GM13976 (cell line): ENCODE measurements around the gene GIMD1.

ENCODE experiments used
- DNase-seq: peaks from one replicate; pipeline ENCODE4 v3.0.0; 2012; ENCODE audit warnings: low spot score
- in situ Hi-C: fragments of 300-500 bp; cut with MboI; formaldehyde crosslinking; loops from one replicate; pipeline ENCODE4 v1.12.0; 2022; ENCODE audit warnings: low sequenced_read_pairs, mixed read lengths, inconsistent platforms; ENCODE audit not compliant: unreplicated experiment
- TF ChIP-seq, protein P1 (sequence below): IDR thresholded peaks from 2 replicates; pipeline ENCODE4 v1.5.1; 2012; ENCODE audit warnings: borderline replicate concordance, mild to moderate bottlenecking; ENCODE audit not compliant: insufficient read depth; ENCODE audit errors: extremely low read depth, missing control alignments, control extremely low read depth

Gene GIMD1

DNA sequence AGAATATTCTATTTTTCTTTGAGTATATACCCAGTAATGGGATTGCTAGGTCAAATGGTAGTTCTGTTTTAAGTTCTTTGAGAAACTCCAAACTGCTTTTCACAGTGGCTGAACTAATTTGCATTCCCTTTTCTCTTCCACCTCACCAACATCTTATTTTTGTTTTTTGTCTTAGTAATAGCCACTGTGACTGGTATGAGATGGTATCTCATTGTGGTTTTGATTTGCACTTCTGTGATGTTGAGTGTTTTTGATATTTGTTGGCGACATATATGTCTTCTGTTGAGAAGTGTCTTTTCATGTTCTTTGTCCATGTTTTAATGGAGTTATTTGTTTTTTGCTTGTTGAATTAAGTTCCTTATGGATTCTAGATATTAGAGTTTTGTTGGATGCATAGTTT lies 27.8 kb downstream of the GIMD1 start:
- no peak for DNase-seq
- TF ChIP-seq, protein P1, sequence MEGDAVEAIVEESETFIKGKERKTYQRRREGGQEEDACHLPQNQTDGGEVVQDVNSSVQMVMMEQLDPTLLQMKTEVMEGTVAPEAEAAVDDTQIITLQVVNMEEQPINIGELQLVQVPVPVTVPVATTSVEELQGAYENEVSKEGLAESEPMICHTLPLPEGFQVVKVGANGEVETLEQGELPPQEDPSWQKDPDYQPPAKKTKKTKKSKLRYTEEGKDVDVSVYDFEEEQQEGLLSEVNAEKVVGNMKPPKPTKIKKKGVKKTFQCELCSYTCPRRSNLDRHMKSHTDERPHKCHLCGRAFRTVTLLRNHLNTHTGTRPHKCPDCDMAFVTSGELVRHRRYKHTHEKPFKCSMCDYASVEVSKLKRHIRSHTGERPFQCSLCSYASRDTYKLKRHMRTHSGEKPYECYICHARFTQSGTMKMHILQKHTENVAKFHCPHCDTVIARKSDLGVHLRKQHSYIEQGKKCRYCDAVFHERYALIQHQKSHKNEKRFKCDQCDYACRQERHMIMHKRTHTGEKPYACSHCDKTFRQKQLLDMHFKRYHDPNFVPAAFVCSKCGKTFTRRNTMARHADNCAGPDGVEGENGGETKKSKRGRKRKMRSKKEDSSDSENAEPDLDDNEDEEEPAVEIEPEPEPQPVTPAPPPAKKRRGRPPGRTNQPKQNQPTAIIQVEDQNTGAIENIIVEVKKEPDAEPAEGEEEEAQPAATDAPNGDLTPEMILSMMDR: no peak
- in situ Hi-C loops: no loop called here

DNA sequence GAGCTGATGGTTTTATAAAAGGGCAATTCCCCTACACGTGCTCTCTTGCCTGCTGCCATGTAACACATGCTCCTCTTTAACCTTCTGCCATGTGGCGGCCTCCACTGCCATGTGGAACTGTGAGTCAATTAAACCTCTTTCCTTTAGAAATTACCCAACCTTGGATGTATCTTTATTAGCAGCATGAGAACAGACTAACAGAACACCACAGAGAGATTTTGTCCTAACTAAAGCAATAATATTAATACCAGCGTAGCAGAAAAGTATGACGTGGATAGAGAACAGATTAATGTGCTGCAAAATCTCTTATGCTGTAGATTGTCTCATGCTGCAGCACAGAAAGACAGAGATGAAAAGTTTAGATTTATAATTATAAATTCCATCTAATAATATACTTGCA lies 29.1 kb downstream of the GIMD1 start:
- TF ChIP-seq, protein P1: no peak
- in situ Hi-C loops: no loop called here
- DNase-seq: no peak

DNA sequence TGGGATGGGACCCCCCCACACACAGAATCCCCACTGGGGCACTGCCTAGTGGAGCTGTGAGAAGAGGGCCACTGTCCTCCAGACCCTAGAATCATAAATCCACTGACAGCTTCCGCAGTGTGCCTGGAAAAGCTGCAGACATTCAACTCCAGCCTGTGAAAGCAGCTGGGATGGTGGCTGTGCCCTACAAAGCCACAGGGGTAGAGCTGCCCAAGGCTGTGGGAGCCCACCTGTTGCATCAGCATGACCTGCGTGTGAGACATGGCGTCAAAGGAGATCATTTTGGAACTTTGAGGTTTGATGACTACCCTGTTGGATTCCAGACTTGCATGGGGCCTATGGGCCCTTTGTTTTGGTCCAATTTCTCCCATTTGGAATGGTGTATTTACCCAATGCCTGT lies 29.9 kb downstream of the GIMD1 start:
- TF ChIP-seq, protein P1: no peak
- in situ Hi-C loops: no loop called here
- DNase-seq: no peak

DNA sequence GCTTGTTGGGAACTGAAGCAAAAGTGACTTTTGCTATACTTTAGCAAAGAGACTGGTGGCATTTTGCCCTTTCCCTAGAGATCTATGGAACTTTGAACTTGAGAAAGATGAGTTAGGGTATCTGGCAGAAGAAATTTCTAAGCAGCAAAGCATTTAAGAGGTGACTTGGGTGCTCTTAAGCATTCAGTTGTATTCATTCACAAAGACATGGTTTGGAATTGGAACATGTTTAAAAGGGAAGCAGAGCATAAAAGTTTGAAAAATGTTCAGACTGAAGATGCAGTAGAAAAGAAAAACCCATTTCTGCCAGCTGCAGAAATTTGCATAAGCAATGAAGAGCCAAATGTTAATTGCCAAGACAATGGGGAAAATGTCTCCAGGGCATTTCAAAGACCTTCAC lies 30.7 kb downstream of the GIMD1 start:
- DNase-seq: no peak
- in situ Hi-C loops: no loop called here
- TF ChIP-seq, protein P1: no peak

DNA sequence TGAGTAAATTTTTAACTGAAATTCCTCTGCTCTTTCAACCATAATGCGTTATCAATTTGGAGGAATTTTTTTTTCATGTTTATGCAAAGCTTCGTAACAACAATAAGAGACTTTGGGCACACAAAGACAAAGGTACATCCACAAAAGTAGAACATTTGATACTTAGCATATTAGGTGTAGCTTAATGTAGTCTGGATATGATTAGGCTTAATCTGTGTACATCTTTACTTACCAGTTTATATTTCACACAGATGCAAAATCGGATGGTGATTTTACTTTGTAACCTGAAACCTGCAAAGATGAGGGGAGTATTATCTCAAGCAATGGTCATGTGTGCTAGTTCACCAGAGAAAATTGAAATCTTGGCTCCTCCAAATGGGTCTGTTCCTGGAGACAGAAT lies 32.0 kb downstream of the GIMD1 start:
- in situ Hi-C loops: no loop called here
- no peak for DNase-seq
- TF ChIP-seq, protein P1: no peak

DNA sequence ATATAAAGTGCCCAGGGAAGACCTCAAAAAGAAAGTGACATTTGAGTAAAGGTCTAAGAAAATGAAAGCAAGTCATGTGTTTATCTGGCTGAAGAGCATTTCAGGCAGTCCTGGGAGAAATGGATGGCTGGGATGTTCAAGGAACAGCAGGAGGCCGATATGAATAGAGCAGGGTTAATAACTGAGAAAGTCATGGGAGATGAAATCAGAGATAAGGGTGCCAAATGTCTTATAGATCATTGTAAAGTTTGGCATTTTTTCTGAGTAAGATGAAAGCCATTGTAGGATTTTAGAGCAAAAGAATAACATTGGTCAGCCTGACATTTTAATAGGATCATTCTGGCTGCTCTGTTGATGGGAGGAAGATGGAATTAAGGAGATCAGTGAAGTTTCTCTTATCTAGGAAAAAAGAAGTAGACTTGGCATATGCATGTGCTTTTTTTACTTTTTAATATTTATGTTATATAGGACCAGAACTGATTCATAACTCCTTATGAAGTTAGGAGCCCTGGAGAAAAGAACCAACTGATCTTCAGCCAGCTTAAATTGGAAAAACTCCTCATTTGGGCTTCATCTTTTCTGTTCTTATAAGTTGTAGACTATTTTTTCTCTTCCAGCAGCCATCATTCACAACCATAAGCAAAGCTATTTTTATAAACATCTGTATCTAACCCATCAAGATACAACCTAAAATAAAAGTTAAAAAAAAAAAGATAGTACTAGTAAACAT lies 33.7 kb downstream of the GIMD1 start:
- TF ChIP-seq, protein P1: no peak
- no peak for DNase-seq
- in situ Hi-C loops: no loop called here
